Left lung (tissue), 10 donors: ENCODE data around the gene ATP2B1. TPM values are rescaled to one million over a fixed set of nuclear protein-coding genes. Genes with fewer than 3 reads are reported as not detected.

Experiments used
- ATAC-seq: fragments of 200-7000 bp; cut with Tn5 transposase; one replicate; pipeline ENCODE4 v1.9.1; 2020; ENCODE audit warnings: moderate library complexity
- DNase-seq, 4 donors: peaks; one replicate each; pipeline ENCODE4 v3.0.0-alpha.2; 2013 to 2020
- H3K27ac ChIP-seq, 2 donors: fragments of 200-600 bp; sonication (generic) in 1 of 2; one replicate each; pipeline versions ENCODE4 v1.5.0 to v1.8.0; 2020 to 2021
- H3K27me3 ChIP-seq, 2 donors: fragments of 200-600 bp; sonication (generic) in 1 of 2; one replicate each; pipeline versions ENCODE4 v1.5.0 to v1.8.0; 2020 to 2021
- H3K36me3 ChIP-seq, 2 donors: fragments of 200-600 bp; sonication (generic) in 1 of 2; one replicate each; pipeline versions ENCODE4 v1.5.0 to v1.8.0; 2020 to 2021
- H3K4me1 ChIP-seq, 2 donors: fragments of 200-600 bp; one replicate each; pipeline ENCODE4 v1.8.0; 2021
- H3K4me3 ChIP-seq, 2 donors: fragments of 200-600 bp; sonication (generic) in 1 of 2; one replicate each; pipeline versions ENCODE4 v1.5.0 to v1.8.0; 2020 to 2021; ENCODE audit warnings: mild to moderate bottlenecking in 1 of 2
- H3K9me3 ChIP-seq, 2 donors: fragments of 200-600 bp; sonication (generic) in 1 of 2; one replicate each; pipeline versions ENCODE4 v1.5.0 to v1.8.0; 2020 to 2021
- CTCF ChIP-seq, 2 donors: fragments of 200-600 bp; sonication (generic) in 1 of 2; IDR thresholded peaks; one replicate each; pipeline versions ENCODE4 v1.5.0 to v1.8.0; 2021; ENCODE audit warnings: antibody characterized with exemption in 2 of 2
- intact Hi-C, 2 donors: fragments of 100-400 bp; cut with DNase I; formaldehyde crosslinking; loops; one replicate each; pipeline versions ENCODE4 v1.11.2 to v1.14.2; 2022
- polyA plus RNA-seq, 6 donors: library from polyadenylated mRNA; unstranded; fragments of 120-200 nt; gene quantifications; one replicate each; pipeline ENCODE4 v1.2.1, GENCODE V29; 2013; ENCODE audit not compliant: insufficient read length in 6 of 6
- total RNA-seq, 2 donors: library from RNA; stranded (reverse); fragmentation: NEBNext Ultra II Directional; extraction: Animal tissue kit (Norgen Biotek cat#: 25700); gene quantifications; one replicate each; pipeline ENCODE4 v1.2.1, GENCODE V29; 2021
- donor health status: DM: no; HTN: yes; CAD: no.
- donor health status: DM: no; HTN: no; CAD: no.

ATP2B1 gene
- total and polyA plus RNA-seq, 8 donors, result 29.4 to 96.6 (median 88.7) TPM

DNA sequence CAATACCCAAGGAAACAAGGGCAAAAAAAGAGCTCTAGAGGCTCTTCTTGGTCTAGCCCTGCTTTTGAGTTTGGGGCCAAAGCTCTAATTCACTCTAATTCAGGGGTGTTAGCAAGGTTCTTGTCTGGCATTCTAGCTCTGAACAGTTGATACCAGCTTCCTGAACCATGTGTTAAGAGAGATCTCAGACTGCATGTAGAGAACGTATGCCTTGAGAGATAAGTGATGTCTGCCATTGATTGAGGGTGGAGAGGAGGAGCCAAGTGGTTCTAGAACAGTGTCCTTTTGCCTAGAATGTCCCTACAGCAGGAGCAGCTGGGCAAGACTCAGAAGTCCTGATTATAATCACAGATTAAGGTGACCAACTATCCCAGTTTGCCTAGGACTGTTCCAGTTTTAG is 164.6 kb downstream of the ATP2B1 start:
- Histone ChIP-seq H3K4me1 (peaks cover 0 to 27% of the 10 kb centered on the region in 2 donors), H3K9me3 (no peaks in the 10 kb centered on the region), H3K36me3 (peaks cover 0 to 4% of the 10 kb centered on the region in 2 donors), H3K4me3 (no peak overlapping the region), H3K27ac (no peak overlapping the region), H3K27me3 (no peaks in the 10 kb centered on the region)
- intact Hi-C loops, result no loop called here
- no peak for DNase-seq
- ATAC-seq, result no peak
- no peak for TF ChIP-seq CTCF (IDR thresholded peaks at IDR 0.05)

DNA sequence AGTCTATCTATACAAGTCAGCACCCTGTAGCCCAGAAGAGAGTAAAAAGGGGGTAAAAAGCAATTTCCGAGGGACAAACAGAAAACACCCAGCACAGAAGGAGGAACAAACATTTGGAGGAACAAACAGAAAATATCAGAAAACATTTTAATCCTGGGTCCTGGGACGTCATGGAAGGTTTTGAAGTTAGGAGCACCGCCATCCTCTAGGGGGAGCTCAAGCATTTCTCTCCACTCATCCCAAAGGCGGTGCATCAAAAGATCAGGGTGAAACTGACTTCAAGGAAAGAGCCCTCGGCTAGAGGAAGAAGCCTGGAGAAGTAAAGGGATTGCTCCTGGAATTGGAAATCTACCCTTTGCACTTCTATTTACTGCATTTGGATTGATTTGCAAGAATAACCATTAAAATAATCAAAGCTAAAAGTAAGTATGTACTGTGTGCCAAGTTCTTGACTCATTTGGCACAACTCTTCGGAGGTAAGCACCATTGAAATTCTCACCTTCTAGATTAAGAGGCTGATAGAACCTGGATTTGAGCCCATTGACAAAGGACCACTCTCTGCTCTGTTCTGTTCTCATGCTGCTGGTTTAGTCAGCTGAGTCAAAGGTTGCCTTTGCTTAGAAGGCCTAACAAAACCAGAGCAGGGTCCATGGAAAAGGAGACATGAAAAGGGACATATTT is 165.6 kb downstream of the ATP2B1 start:
- H3K4me1 ChIP-seq, result peaks cover 0 to 27% of the 10 kb centered on the region in 2 donors
- H3K27ac ChIP-seq, result no peak overlapping the region
- H3K4me3 ChIP-seq, result no peak overlapping the region
- H3K27me3 ChIP-seq, result no peaks in the 10 kb centered on the region
- intact Hi-C loops, result no loop called here
- peaks cover 0 to 4% of the 10 kb centered on the region in 2 donors for H3K36me3 ChIP-seq
- ATAC-seq (peak; percentile 95), DNase-seq (peak in 3 of 4 donors; percentile 52 to 89 (median 73))
- no peaks in the 10 kb centered on the region for H3K9me3 ChIP-seq
- peak; percentile 81 to 83 for TF ChIP-seq CTCF (IDR thresholded peaks at IDR 0.05)

GRCh38 chr12:89542236-89542635 is 166.4 kb downstream of the ATP2B1 start:
- Histone ChIP-seq H3K27ac (no peak overlapping the region), H3K36me3 (peaks cover 0 to 4% of the 10 kb centered on the region in 2 donors), H3K9me3 (no peaks in the 10 kb centered on the region), H3K4me1 (peaks cover 0 to 27% of the 10 kb centered on the region in 2 donors), H3K4me3 (no peak overlapping the region), H3K27me3 (no peaks in the 10 kb centered on the region)
- no peak for TF ChIP-seq CTCF (IDR thresholded peaks at IDR 0.05)
- intact Hi-C loops, result no loop called here
- ATAC-seq, result no peak
- DNase-seq, result no peak

DNA sequence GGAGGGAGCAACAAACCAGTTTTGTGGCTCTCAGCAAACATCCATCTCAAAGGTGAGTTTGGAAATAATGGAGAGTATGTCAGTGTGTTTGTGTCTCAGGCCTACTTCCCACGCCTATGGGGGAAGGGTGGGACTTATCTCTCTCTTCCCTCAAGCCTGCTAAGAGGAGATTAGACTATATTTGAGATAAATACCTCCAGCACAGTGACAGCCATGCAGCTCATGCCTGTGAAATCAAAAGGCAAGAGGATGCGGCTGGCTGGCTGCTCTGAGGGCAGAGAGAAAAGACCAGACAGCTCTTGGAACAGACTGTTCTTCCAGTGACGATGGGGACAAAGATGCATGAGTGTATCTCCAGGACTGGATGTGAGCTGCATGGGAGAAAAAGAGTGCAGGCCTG is 168.1 kb downstream of the ATP2B1 start:
- peaks cover 0 to 4% of the 10 kb centered on the region in 2 donors for H3K36me3 ChIP-seq
- H3K9me3 ChIP-seq, result no peaks in the 10 kb centered on the region
- ATAC-seq (no peak), DNase-seq (no peak)
- no peak overlapping the region for H3K27ac ChIP-seq
- H3K4me3 ChIP-seq, result no peak overlapping the region
- no peaks in the 10 kb centered on the region for H3K27me3 ChIP-seq
- no peak for TF ChIP-seq CTCF (IDR thresholded peaks at IDR 0.05)
- peaks cover 0 to 19% of the 10 kb centered on the region in 2 donors for H3K4me1 ChIP-seq
- intact Hi-C loops, result no loop called here

DNA sequence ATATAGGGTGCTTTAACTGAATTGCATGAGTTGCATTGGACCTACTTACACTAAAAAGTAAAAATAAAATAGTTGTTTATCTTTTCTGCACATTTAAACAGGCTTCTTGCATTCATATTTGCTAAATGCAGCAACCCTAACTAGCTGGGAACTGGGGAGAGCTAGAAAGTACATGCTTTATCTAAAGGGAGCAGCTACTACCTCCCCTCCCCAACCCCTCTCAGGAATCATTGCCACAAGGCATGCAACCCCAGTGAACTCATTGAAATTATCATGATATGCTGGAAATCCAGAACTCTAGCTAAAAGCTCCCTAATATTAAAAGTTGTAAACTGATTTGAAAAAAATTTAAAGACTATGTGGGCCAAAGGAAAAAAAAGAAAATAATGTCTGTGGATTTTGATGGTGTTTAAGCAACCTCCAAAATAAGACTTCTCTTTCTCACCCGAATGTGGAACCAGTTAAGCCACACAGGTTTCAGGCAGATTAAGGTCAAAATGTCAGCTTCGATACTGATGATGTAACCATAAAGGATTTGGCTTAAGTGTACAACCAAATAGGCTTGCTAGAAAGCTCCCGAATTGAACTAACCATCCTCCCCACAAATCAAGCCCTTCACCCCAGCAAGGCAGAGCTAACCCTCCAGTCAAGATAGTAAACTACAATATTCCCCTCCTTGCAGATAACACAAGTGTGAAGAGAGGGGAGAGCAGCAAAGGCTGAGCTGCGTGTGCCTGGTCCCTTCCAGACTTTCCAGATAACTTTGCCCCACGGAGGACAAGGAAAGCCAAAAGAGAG is 169.0 kb downstream of the ATP2B1 start:
- H3K9me3 ChIP-seq, result no peaks in the 10 kb centered on the region
- ATAC-seq (no peak), DNase-seq (no peak)
- TF ChIP-seq CTCF (IDR thresholded peaks at IDR 0.05), result no peak
- no peaks in the 10 kb centered on the region for H3K27me3 ChIP-seq
- no peak overlapping the region for H3K27ac ChIP-seq
- intact Hi-C loops, result no loop called here
- H3K4me3 ChIP-seq, result no peak overlapping the region
- H3K4me1 ChIP-seq, result peaks cover 0 to 9% of the 10 kb centered on the region in 2 donors
- H3K36me3 ChIP-seq, result peaks cover 0 to 4% of the 10 kb centered on the region in 2 donors
